Placental epithelial cell (primary cell): ENCODE results near the gene OR6C70. TPM values are rescaled to one million over a fixed set of nuclear protein-coding genes. Genes with fewer than 3 reads are reported as not detected.

Experiments used
- total RNA-seq: library from RNA; depleted of rRNA; stranded (reverse); fragments of >200 nt; gene quantifications from 2 replicates; pipeline ENCODE4 v1.2.3, GENCODE V29; 2012

The OR6C70 gene
- not detected in 2 replicates for total RNA-seq

GRCh38 chr12:55470088-55470829 is at the start of gene OR6C70:
TSS of gene OR6C70 (minus strand) at chr12:55470138. CDS start at chr12:55470138, 0 bp downstream.

GRCh38 chr12:55492078-55492477 is 22.1 kb upstream of the OR6C70 start, which contains the start of gene OR6C68:
TSS of gene OR6C68 (plus strand) at chr12:55492378. CDS start at chr12:55492378, 0 bp downstream.

GRCh38 chr12:55443776-55444175 is 26.2 kb downstream of the OR6C70 start, which contains the start of gene OR6C2:
TSS of gene OR6C2 (plus strand) at chr12:55444076. CDS start at chr12:55452214, 8,138 bp downstream.

GRCh38 chr12:55425954-55426353 is 44.0 kb downstream of the OR6C70 start, which contains the start of gene OR6C76:
TSS of gene OR6C76 (plus strand) at chr12:55426254. CDS start at chr12:55426254, 0 bp downstream.

Other genes starting within 250 kb of the OR6C70 start
- not detected in 2 replicates for gene OR10A7, start 249.1 kb downstream of the OR6C70 start, total RNA-seq
- gene OR6C74, start 225.5 kb downstream of the OR6C70 start, total RNA-seq: not detected in 2 replicates
- not detected in 2 replicates for gene OR6C6, start 173.6 kb downstream of the OR6C70 start, total RNA-seq
- gene OR6C1, start 155.8 kb downstream of the OR6C70 start, total RNA-seq: not detected in 2 replicates
- not detected in 2 replicates for gene OR6C3, start 139.4 kb downstream of the OR6C70 start, total RNA-seq
- not detected in 2 replicates for gene OR6C75, start 107.2 kb downstream of the OR6C70 start, total RNA-seq
- gene OR6C65, start 69.6 kb downstream of the OR6C70 start, total RNA-seq: not detected in 2 replicates
- gene OR6C76, start 43.9 kb downstream of the OR6C70 start, total RNA-seq: not detected in 2 replicates
- gene OR6C2, start 26.1 kb downstream of the OR6C70 start, total RNA-seq: not detected in 2 replicates
- not detected in 2 replicates for gene OR6C68, start 22.2 kb upstream of the OR6C70 start, total RNA-seq
- gene OR6C4, start 79.5 kb upstream of the OR6C70 start, total RNA-seq: not detected in 2 replicates
- gene OR2AP1, start 102.3 kb upstream of the OR6C70 start, total RNA-seq: not detected in 2 replicates
- gene OR10P1, start 166.8 kb upstream of the OR6C70 start, total RNA-seq: not detected in 2 replicates
- 0.22 and 0.39 TPM in 2 replicates for gene ITGA7, start 237.8 kb upstream of the OR6C70 start, total RNA-seq
- 33.4 and 64.9 TPM in 2 replicates for gene BLOC1S1, start 245.9 kb upstream of the OR6C70 start, total RNA-seq